ENCODE data around the gene MACROD2. TPM values are rescaled to one million over a fixed set of nuclear protein-coding genes. Genes with fewer than 3 reads are reported as not detected.
A peak's percentile ranks its signal among the peaks of the same experiment; 100 is the strongest.

The MACROD2 gene
- total and polyA plus RNA-seq, 7 donors = 0.20 to 4.8 (median 0.87) TPM

DNA sequence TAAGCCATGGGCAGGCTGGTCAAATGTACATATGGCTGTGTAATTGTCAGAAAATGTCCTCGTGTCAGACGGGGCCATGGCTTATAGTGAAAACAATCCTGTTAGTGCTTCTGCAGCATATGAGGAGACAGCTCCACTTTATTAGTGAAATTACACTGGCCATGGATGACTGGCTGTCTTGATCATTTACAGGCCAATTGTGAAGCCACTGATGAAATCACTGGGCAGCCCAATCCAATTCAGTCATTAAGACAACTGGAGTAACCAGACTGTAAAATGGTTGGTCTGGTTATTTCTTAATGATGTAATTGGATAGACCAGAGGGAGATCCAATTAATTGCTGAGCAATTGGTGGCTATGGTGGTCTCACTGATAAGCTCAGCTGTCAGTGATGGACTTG, 1828.4 kb downstream of the MACROD2 start:
- ATAC-seq = no peak
- no peak for DNase-seq
- Histone ChIP-seq H3K27me3 (ENCODE audit: insufficient read depth in 3 of 3, low read length in 2 of 3) (no peaks in the 10 kb centered on the region), H3K36me3 (ENCODE audit: insufficient read depth in 1 of 2, low read depth in 1 of 2) (no peaks in the 10 kb centered on the region), H3K4me3 (no peak overlapping the region), H3K27ac (no peak overlapping the region), H3K4me1 (no peaks in the 10 kb centered on the region), H3K9me3 (no peaks in the 10 kb centered on the region)
- TF ChIP-seq, protein P1, sequence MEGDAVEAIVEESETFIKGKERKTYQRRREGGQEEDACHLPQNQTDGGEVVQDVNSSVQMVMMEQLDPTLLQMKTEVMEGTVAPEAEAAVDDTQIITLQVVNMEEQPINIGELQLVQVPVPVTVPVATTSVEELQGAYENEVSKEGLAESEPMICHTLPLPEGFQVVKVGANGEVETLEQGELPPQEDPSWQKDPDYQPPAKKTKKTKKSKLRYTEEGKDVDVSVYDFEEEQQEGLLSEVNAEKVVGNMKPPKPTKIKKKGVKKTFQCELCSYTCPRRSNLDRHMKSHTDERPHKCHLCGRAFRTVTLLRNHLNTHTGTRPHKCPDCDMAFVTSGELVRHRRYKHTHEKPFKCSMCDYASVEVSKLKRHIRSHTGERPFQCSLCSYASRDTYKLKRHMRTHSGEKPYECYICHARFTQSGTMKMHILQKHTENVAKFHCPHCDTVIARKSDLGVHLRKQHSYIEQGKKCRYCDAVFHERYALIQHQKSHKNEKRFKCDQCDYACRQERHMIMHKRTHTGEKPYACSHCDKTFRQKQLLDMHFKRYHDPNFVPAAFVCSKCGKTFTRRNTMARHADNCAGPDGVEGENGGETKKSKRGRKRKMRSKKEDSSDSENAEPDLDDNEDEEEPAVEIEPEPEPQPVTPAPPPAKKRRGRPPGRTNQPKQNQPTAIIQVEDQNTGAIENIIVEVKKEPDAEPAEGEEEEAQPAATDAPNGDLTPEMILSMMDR (IDR thresholded peaks at IDR 0.05) = no peak
- intact Hi-C loops (cut with DNase I) = no loop called here
- WGBS, 3 donors = 44 to 67% (median 48%) methylated on average over 2 of the region's 2 CpGs

DNA sequence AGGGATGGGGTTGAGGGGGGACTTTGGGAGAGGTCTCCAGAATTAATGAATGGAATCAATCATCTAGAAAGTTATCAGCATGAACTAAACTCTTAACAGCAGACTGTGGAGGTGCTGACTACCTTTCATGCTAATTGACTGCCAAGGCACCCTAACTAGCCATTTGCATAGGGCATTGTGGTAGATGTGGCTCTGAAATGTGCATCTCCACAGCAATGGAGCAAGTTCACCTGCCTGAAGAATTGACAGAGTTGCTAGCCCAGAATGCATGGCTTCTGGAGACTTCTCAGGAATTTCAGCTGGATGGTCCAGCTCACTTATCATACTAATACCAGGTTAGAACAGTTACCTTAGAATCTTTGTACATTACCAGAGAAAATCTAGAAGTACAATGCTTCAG, 1832.3 kb downstream of the MACROD2 start:
- TF ChIP-seq, protein P1 (IDR thresholded peaks at IDR 0.05) = no peak

DNA sequence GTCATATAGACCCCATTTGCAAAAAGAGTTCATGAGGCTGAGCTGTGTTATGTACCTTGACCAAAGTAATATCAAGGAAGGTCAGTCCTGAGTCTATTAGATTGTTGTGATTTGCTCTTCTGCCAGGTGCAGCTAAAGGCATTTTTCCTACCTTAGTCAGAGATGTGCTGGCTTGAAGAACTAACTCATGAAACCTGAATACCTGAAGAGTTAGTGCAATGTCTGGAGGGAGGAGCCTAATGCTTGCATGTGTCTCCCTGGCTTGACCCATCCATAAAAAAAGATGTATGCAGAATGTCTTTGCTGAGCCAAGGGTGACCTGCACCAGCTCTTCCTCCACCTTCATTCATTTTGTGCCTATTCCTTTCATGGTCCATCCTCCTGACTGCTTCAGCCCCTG, 1835.9 kb downstream of the MACROD2 start:
- DNase-seq (no peak), ATAC-seq (no peak)
- Histone ChIP-seq H3K27me3 (ENCODE audit: insufficient read depth in 3 of 3, low read length in 2 of 3) (no peaks in the 10 kb centered on the region), H3K4me3 (no peak overlapping the region), H3K9me3 (no peaks in the 10 kb centered on the region), H3K4me1 (no peaks in the 10 kb centered on the region), H3K36me3 (ENCODE audit: insufficient read depth in 1 of 2, low read depth in 1 of 2) (no peaks in the 10 kb centered on the region), H3K27ac (no peak overlapping the region)
- intact Hi-C loops (cut with DNase I) = no loop called here
- TF ChIP-seq, protein P1 (IDR thresholded peaks at IDR 0.05) = no peak

More for the DNA sequence above, 1832.3 kb downstream of the MACROD2 start:
- H3K4me1 ChIP-seq = no peaks in the 10 kb centered on the region
- H3K27me3 ChIP-seq (ENCODE audit: insufficient read depth in 3 of 3, low read length in 2 of 3) = no peaks in the 10 kb centered on the region
- ATAC-seq = no peak
- intact Hi-C loops (cut with DNase I) = no loop called here
- no peak for DNase-seq
- no peak overlapping the region for H3K4me3 ChIP-seq
- no peaks in the 10 kb centered on the region for H3K36me3 ChIP-seq (ENCODE audit: insufficient read depth in 1 of 2, low read depth in 1 of 2)
- H3K27ac ChIP-seq = no peak overlapping the region
- H3K9me3 ChIP-seq = no peaks in the 10 kb centered on the region

DNA sequence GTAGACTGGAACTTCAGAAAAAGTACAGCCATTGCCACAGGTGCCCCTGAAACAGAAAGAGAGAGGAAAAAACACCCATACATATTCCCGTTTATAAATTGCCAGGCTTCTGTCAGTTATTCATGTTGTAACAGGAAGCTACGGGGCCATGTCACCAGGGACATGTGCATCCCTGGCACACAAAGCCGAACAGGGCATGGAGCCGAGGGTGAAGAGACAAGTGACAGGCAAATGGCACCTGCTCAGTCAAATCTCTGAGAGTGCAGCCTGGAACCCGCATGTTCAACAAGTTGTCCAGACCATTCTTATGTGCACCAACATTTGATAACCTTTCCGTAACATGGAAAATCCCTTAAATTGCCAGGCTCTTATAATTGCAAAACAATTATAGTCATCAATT, 1837.2 kb downstream of the MACROD2 start:
- no peaks in the 10 kb centered on the region for H3K36me3 ChIP-seq (ENCODE audit: insufficient read depth in 1 of 2, low read depth in 1 of 2)
- DNase-seq (no peak), ATAC-seq (peak in 2 of 4 donors; percentile 62 to 65)
- H3K27me3 ChIP-seq (ENCODE audit: insufficient read depth in 3 of 3, low read length in 2 of 3) = no peaks in the 10 kb centered on the region
- WGBS, 3 donors = 31 to 56% (median 44%) methylated on average over 6 of the region's 6 CpGs
- no peaks in the 10 kb centered on the region for H3K9me3 ChIP-seq
- no peaks in the 10 kb centered on the region for H3K4me1 ChIP-seq
- no peak overlapping the region for H3K4me3 ChIP-seq
- intact Hi-C loops (cut with DNase I) = no loop called here
- H3K27ac ChIP-seq = no peak overlapping the region
- TF ChIP-seq, protein P1 (IDR thresholded peaks at IDR 0.05) = no peak

DNA sequence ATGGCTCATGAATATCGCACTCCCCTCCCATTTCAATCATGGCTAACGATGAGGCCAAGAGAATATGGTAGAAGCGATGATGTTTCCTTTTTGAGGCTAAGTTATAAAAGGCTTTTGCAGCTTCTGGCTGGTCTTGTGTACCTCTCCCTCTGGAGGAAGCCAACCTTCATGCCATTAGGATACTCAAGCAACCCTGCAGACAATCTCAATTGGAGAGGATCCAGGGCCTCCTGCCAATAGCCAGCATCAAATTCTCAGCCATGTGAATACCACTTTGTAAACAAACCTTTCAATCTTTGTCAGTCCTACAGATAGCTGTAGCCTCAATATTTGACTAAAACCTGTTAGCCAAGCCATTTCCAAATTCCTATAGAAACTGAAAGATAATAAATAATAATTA, 1839.5 kb downstream of the MACROD2 start:
- no peaks in the 10 kb centered on the region for H3K27me3 ChIP-seq (ENCODE audit: insufficient read depth in 3 of 3, low read length in 2 of 3)
- H3K4me3 ChIP-seq = no peak overlapping the region
- H3K4me1 ChIP-seq = no peaks in the 10 kb centered on the region
- DNase-seq (no peak), ATAC-seq (peak in 1 of 4 donors; percentile 34)
- H3K36me3 ChIP-seq (ENCODE audit: insufficient read depth in 1 of 2, low read depth in 1 of 2) = no peaks in the 10 kb centered on the region
- intact Hi-C loops (cut with DNase I) = no loop called here
- TF ChIP-seq, protein P1 (IDR thresholded peaks at IDR 0.05) = no peak
- no peak overlapping the region for H3K27ac ChIP-seq
- no peaks in the 10 kb centered on the region for H3K9me3 ChIP-seq
- WGBS, 3 donors = 50 to 81% (median 70%) methylated on average over 3 of the region's 3 CpGs

Data from psoas muscle (tissue), 8 donors.